MM.1S (cell line): ENCODE data around the gene ZNF248.

Experiments
- DNase-seq: peaks from one replicate; pipeline ENCODE4 v3.0.0-alpha.2; 2015
- H2AFZ ChIP-seq: fragments of 300-600 bp; sonication (generic); 2 replicates; pipeline ENCODE4 v1.6.0; 2016; ENCODE audit warnings: antibody characterized with exemption, low read length
- H3F3A ChIP-seq: fragments of 300-600 bp; sonication (generic); 2 replicates; pipeline ENCODE4 v1.6.1; 2016; ENCODE audit warnings: mild to moderate bottlenecking, antibody characterized with exemption, low read length, moderate library complexity, mixed read lengths; ENCODE audit not compliant: insufficient read depth
- H3K27ac ChIP-seq: fragments of 300-600 bp; sonication (generic); 2 replicates; pipeline ENCODE4 v1.5.1; 2016; ENCODE audit warnings: mild to moderate bottlenecking, low read length
- H3K27me3 ChIP-seq: fragments of 300-600 bp; sonication (generic); replicated peaks from 2 replicates; pipeline ENCODE4 v1.6.0; 2016; ENCODE audit warnings: low read length; ENCODE audit not compliant: insufficient read depth
- H3K36me3 ChIP-seq: fragments of 300-600 bp; sonication (generic); replicated peaks from 2 replicates; pipeline ENCODE4 v1.6.1; 2016; ENCODE audit warnings: mild to moderate bottlenecking, low read length, mixed read lengths; ENCODE audit not compliant: insufficient read depth
- H3K4me1 ChIP-seq: fragments of 300-600 bp; sonication (generic); 2 replicates; pipeline ENCODE4 v1.6.1; 2016; ENCODE audit warnings: low read length, mixed read lengths
- H3K4me2 ChIP-seq: fragments of 300-600 bp; sonication (generic); 2 replicates; pipeline ENCODE4 v1.6.0; 2016; ENCODE audit warnings: low read depth, low read length
- H3K4me3 ChIP-seq: fragments of 300-600 bp; sonication (generic); 2 replicates; pipeline ENCODE4 v1.5.1; 2016; ENCODE audit warnings: low read length, mixed read lengths
- H3K79me2 ChIP-seq: fragments of 300-600 bp; sonication (generic); 2 replicates; pipeline ENCODE4 v1.6.1; 2016; ENCODE audit warnings: mixed run types, low read length, mixed read lengths
- H3K9ac ChIP-seq: fragments of 300-600 bp; sonication (generic); 2 replicates; pipeline ENCODE4 v1.6.1; 2016; ENCODE audit warnings: low read length, mixed read lengths
- H3K9me2 ChIP-seq: fragments of 300-600 bp; sonication (generic); replicated peaks from 2 replicates; pipeline ENCODE4 v1.6.1; 2016; ENCODE audit warnings: mild to moderate bottlenecking, low read length, mixed read lengths; ENCODE audit not compliant: insufficient read depth
- H3K9me3 ChIP-seq: fragments of 300-600 bp; sonication (generic); replicated peaks from 2 replicates; pipeline ENCODE4 v1.6.1; 2016; ENCODE audit warnings: mild to moderate bottlenecking, low read length, mixed read lengths; ENCODE audit not compliant: insufficient read depth
- H4K20me1 ChIP-seq: fragments of 300-600 bp; sonication (generic); 2 replicates; pipeline ENCODE4 v1.6.1; 2016; ENCODE audit warnings: mild to moderate bottlenecking, low read length, moderate library complexity, mixed read lengths; ENCODE audit not compliant: insufficient read depth
- EZH2 ChIP-seq: fragments of 300-600 bp; sonication (generic); optimal IDR thresholded peaks from 2 replicates; pipeline ENCODE3; 2017; ENCODE audit warnings: low read depth, mild to moderate bottlenecking, antibody characterized with exemption, low read length, mixed read lengths
- EZH2phosphoT487 ChIP-seq: fragments of 300-600 bp; sonication (generic); IDR thresholded peaks from 2 replicates; pipeline ENCODE4 v1.6.1; 2018; ENCODE audit warnings: antibody characterized with exemption, low read length
- TF ChIP-seq, protein P1 (sequence below): fragments of 300-600 bp; sonication (generic); IDR thresholded peaks from 2 replicates; pipeline ENCODE4 v1.5.1; 2016; ENCODE audit warnings: antibody characterized with exemption, low read length, mixed read lengths

Gene ZNF248

DNA sequence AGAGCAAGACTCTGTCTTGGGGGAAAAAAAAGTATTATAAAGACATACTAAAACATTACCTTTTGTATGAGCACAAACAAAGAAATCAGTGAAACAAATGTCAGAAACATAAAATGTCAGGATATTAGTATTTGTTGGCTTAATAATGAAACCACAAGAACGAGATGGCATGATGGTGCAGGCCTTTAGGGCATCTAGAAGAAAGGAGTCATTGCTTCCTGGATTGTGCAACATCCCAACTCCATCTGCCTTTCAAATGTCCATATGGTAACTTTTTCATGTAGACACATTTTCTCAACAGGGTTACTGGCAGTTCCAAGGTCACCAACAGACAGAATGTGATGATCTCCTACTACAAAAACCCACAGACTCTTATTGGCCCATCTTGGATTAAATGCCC, 96.6 kb downstream of the ZNF248 start:
- Histone ChIP-seq H3K9ac (no peak overlapping the region), H3K9me3 (no peaks in the 10 kb centered on the region), H3K36me3 (no peaks in the 10 kb centered on the region), H3K9me2 (no peaks in the 10 kb centered on the region), H3F3A (no peaks in the 10 kb centered on the region), H2AFZ (no peak overlapping the region), H3K4me3 (no peak overlapping the region), H3K4me2 (no peak overlapping the region), H3K4me1 (no peaks in the 10 kb centered on the region), H3K27ac (no peak overlapping the region), H3K79me2 (no peaks in the 10 kb centered on the region), H3K27me3 (no peaks in the 10 kb centered on the region), H4K20me1 (no peaks in the 10 kb centered on the region)
- TF ChIP-seq, protein P1, sequence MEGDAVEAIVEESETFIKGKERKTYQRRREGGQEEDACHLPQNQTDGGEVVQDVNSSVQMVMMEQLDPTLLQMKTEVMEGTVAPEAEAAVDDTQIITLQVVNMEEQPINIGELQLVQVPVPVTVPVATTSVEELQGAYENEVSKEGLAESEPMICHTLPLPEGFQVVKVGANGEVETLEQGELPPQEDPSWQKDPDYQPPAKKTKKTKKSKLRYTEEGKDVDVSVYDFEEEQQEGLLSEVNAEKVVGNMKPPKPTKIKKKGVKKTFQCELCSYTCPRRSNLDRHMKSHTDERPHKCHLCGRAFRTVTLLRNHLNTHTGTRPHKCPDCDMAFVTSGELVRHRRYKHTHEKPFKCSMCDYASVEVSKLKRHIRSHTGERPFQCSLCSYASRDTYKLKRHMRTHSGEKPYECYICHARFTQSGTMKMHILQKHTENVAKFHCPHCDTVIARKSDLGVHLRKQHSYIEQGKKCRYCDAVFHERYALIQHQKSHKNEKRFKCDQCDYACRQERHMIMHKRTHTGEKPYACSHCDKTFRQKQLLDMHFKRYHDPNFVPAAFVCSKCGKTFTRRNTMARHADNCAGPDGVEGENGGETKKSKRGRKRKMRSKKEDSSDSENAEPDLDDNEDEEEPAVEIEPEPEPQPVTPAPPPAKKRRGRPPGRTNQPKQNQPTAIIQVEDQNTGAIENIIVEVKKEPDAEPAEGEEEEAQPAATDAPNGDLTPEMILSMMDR, result no peak
- TF ChIP-seq EZH2 (no peak), EZH2phosphoT487 (no peak)
- DNase-seq, result no peak

DNA sequence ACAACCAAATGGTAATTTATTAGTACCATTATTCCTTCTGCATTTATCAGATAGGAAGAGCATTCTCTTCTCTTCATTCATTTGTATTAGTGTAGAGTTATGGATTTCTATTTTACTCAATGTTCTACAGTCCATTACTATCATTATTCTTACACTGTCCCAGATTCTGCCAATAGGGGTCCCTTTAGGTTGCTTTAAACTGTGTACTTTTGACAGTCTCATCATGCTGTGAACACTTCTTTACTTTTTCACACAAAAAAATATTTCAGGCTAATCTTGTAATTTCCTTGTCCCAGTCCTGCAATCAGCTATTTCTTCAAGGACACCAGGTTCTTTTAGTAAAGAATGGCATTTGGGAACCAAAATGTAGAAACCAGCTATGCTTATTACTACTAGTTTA, 99.3 kb downstream of the ZNF248 start:
- H2AFZ ChIP-seq, result no peak overlapping the region
- no peak overlapping the region for H3K27ac ChIP-seq
- TF ChIP-seq EZH2phosphoT487 (no peak), EZH2 (no peak)
- TF ChIP-seq, protein P1, result no peak
- no peaks in the 10 kb centered on the region for H3K27me3 ChIP-seq
- no peaks in the 10 kb centered on the region for H4K20me1 ChIP-seq
- H3F3A ChIP-seq, result no peaks in the 10 kb centered on the region
- no peaks in the 10 kb centered on the region for H3K9me2 ChIP-seq
- no peaks in the 10 kb centered on the region for H3K79me2 ChIP-seq
- no peaks in the 10 kb centered on the region for H3K4me1 ChIP-seq
- H3K9me3 ChIP-seq, result no peaks in the 10 kb centered on the region
- H3K4me3 ChIP-seq, result no peak overlapping the region
- DNase-seq, result no peak
- no peaks in the 10 kb centered on the region for H3K36me3 ChIP-seq
- H3K9ac ChIP-seq, result no peak overlapping the region
- H3K4me2 ChIP-seq, result no peak overlapping the region

DNA sequence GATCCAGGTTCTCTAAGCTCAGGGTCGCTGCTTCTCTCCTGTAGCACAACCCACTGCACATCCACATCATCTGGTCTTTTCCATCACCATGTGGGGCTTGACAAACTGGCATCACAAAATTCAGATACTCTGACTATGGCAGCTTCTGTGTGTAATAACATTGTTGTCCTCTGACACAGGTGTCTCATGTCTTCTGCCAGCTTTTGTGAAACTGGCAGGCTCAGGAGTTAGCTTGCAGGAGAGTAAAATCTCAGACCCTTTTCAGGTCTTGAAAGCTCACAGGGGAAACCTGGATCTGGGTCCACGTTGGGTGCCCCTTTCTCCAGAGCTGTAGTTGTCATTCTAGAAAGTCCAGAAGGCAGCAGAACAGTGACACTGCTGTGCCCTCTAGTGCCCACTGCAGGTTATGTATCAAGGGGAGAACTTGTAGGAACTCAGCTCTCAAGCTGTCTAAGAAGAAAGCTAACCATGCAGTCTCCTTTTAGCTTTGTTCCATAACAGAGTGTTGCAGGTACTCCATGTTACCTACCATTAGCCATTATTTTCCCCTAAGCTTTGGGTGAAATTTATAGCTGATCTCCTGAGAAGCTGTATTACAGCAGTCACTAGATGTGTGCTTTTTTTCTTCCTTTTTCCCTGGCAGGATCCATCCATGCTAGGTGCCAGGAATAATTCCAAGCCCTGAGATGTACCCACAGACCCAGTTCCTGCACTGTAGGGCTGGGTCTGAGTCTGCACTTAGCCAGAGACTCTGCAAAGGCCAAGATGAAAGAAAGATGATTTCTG, 102.7 kb downstream of the ZNF248 start:
- Histone ChIP-seq H3F3A (no peaks in the 10 kb centered on the region), H3K9me2 (no peaks in the 10 kb centered on the region), H3K4me3 (no peak overlapping the region), H2AFZ (no peak overlapping the region), H3K9ac (no peak overlapping the region), H4K20me1 (no peaks in the 10 kb centered on the region), H3K4me2 (no peak overlapping the region), H3K79me2 (no peaks in the 10 kb centered on the region), H3K27ac (no peak overlapping the region), H3K4me1 (no peaks in the 10 kb centered on the region), H3K36me3 (no peaks in the 10 kb centered on the region), H3K27me3 (no peaks in the 10 kb centered on the region), H3K9me3 (no peaks in the 10 kb centered on the region)
- DNase-seq, result peak; percentile 54
- TF ChIP-seq, protein P1, result peak; percentile 65
- no peak for TF ChIP-seq EZH2phosphoT487
- TF ChIP-seq EZH2, result no peak
